G401 (cell line): Measurements from ENCODE around the gene ZNF474. TPM values are rescaled to one million over a fixed set of nuclear protein-coding genes. Genes with fewer than 3 reads are reported as not detected.

Experiments used
- DNase-seq: peaks from one replicate; pipeline ENCODE4 v3.0.0-alpha.2; 2015; ENCODE audit warnings: low spot score
- in situ Hi-C: cut with HindIII; loops from 2 replicates; pipeline ENCODE4 v1.10.0; 2016; ENCODE audit warnings: low sequenced_read_pairs, mixed read lengths
- total RNA-seq: library from RNA; depleted of rRNA; stranded (reverse); fragments of >200 nt; shearing (Covaris generic); gene quantifications from 2 replicates; pipeline ENCODE4 v1.2.3, GENCODE V29; 2014

Gene ZNF474
- total RNA-seq, 1 experiment from 2014 or later: 0.71 TPM

DNA sequence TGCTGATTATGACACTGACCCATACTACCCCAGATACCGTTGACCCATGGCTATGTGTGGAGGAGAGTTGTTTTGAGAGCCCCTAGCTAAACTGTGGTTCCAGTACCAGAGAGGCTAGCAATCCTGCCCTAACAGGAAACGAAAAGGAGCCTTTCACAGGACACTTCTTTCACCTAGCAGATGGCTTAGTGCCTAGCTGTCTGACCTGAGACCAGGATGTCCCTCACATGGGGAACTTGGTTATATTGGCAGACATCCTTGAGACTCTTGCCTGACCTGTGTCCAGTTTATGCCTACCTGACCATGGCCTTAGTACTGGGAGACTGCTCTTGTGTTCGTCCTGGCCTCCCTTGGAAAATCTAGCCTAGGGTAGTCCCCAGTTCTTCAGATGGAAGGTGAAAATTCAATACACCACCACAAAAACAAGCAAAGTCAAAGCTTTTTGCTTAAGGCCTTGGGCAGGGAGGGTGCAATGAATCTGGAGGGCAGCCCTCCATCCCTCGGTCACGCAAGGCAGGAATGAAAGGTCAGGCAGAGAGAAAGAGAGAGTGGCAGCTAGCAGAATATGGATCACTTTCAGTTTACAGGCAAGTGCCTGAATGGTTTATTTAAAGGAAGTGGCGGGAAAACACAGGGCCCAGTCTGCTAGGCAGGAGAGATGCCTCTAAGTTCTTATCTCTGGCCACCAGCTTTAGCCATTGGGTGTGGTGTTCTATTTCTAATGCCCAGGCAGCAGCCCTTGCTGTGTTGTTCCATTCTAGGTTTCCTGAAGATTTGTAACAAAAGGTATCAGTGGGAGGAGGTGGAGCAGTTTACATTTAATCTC, 16.4 kb upstream of the ZNF474 start:
- no peak for DNase-seq

DNA sequence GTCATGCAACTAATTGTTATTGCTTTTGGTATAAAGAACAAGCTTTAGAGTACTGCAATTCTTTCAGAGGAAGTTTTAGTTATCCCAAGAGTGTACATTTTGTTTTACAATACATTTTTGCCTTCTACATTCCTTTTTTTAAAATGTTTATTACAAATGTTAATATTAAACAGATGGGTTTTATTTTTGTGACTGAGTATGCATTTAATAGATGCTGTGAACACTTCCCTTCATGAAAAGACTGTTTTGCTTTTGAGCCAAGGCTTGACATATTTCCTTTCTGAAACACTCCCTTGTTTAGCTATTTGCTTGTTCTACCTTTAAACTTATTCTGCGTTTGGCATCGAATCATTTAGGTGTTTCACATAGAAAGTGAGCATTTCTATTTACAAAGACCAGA, 14.8 kb upstream of the ZNF474 start:
- in situ Hi-C loops: no loop called here
- DNase-seq: no peak

More for the DNA sequence above, 16.4 kb upstream of the ZNF474 start:
- in situ Hi-C loops: no loop called here

- in situ Hi-C loops: no loop called here
- DNase-seq: no peak
Observed at GRCh38 chr5:122118356-122118948, 10.9 kb upstream of the ZNF474 start.

GRCh38 chr5:122119205-122119604, 10.1 kb upstream of the ZNF474 start:
- DNase-seq: no peak
- in situ Hi-C loops: no loop called here

- in situ Hi-C loops: no loop called here
- no peak for DNase-seq
Observed at GRCh38 chr5:122120493-122120892, 8.9 kb upstream of the ZNF474 start.

GRCh38 chr5:122120957-122121356, 8.4 kb upstream of the ZNF474 start:
- in situ Hi-C loops: no loop called here
- no peak for DNase-seq

DNA sequence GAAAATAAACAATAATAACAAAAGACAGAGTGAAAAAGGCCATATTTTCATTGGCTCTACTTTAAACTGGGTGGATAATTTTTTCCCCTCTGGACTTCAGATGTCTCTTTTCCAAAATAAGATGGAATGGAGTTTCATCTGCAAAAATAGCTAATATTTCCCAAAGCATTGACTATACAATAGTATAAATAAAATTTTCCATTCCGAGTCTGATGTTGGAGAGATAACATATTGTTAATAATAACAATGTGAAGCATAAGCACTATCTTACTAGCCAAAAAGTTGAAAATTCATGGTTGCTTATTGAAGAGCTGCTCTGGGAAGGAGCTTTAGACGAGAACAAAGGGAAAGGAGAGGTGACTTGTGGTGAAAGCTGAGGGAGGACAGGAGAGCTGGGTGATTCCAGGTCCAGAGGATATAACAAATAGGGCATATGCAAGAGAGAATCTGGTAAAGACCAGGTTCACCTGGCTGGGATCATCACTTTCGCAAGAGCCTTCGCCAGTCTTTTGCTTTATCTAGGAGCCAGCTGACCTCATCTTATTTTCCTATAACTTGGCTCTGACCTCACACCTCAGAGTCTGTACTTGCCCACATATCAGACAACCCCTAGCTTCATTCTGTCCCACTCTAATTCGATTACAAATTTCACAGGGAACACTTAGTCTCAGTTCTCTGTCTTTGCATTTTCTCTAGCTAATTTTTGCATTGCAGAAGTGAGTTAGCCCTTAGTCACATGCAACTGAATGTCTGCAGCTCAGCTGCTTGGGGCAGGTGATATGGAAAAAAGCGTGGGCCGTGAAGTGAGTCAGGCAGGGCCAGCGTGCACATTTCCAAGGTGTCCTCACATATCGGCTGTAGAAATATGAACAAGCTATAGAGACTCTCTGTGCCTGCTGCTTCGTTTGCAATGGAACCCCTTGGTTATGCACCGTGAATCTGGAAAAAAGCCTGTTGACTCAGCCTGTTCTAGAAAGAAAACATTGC, 7.6 kb upstream of the ZNF474 start:
- in situ Hi-C loops: no loop called here
- DNase-seq: no peak

- no peak for DNase-seq
- in situ Hi-C loops: no loop called here
Observed at GRCh38 chr5:122124766-122125165, 4.6 kb upstream of the ZNF474 start.

DNA sequence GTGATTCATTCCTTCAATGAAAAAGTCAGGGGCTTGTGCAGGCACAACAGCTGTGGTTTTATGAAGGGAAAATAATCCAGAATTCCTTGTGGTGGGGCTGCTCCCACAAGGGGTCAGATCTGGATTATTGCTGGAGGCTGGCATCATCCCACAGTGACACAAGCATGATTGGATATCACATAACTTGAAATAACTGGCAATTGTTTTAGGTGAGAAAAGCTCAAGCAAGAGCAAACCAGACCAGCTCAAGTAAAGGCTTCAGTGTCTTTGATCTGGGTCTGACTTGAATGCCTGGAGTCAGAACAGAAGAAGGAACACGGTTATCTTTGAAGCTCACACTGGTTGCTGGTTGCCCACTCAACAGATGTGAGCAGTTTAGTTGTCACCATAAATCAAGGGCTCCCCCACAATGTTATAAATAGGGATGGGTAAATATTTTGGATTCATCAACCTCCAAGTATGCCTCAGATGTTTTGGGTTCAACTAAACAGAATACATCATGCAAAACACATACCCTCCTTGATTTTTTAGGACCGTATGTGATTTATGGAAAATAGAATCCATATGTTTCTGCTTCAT, 3.1 kb upstream of the ZNF474 start:
- in situ Hi-C loops: no loop called here
- DNase-seq: no peak

- in situ Hi-C loops: no loop called here
Observed at GRCh38 chr5:122126756-122127321, 2.5 kb upstream of the ZNF474 start.

DNA sequence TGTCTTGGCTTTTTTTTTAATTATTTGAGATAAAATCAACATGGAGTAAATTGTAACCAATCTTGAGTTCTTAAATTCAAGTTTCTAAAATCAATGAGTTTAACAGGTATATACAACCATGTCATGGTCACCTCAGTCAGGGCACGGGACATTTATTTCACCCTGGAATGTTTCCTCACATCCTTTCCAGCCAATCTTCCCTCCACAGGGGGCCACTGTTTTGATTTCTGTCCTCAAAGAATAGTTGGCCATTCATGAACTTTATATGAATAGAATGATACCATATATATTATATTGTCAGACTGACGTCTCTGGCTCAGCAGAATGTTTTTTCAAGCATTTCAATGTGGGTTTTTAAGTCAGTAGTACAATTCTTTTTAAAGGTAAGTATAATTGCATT, 806 bp downstream of the ZNF474 start:
- in situ Hi-C loops: no loop called here
- no peak for DNase-seq

More at GRCh38 chr5:122126756-122127321, 2.5 kb upstream of the ZNF474 start:
- no peak for DNase-seq

DNA sequence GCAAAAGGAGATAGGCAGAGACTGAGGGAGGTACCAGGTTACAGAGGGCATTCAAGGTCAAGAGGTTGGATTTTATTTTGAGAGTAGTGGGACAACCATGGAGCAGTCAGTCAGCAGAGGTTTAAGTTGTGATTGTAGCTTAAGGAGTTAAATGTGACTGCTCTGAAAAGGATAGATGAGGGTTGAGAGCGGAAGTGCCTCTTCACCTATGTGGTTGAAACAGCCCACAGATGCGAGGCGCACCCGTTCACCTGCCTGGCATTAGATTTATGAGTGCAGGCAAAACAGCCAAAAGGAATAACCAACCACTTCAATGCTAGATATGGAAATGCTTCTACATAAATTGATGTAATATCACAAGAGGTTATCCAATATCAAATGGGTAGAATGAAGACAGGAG, 8.4 kb downstream of the ZNF474 start:
- in situ Hi-C loops: no loop called here
- DNase-seq: no peak

- in situ Hi-C loops: no loop called here
- DNase-seq: no peak
Observed at GRCh38 chr5:122138356-122138755, 9.0 kb downstream of the ZNF474 start.

GRCh38 chr5:122140900-122141299, 11.6 kb downstream of the ZNF474 start:
- no peak for DNase-seq
- in situ Hi-C loops: no loop called here

DNA sequence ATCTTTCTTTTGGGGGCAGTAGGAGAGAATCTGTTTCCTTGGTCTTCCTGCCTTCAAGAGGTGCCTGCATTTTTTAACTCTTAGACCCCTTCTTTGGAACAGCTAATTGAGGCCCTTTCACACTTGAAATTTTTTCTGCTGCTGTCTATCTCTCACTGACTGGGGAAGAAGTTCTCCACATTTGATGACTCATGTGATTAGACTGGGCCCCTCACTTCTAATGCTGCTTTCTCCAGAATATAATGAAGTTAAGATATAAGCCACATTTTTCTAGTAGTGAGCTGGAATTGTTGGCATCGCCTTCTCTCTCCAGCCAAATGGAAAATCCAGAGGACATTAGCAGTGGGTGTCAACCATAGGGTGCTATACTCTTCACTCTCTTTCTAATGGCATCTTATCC, 12.4 kb downstream of the ZNF474 start:
- no peak for DNase-seq
- in situ Hi-C loops: no loop called here

DNA sequence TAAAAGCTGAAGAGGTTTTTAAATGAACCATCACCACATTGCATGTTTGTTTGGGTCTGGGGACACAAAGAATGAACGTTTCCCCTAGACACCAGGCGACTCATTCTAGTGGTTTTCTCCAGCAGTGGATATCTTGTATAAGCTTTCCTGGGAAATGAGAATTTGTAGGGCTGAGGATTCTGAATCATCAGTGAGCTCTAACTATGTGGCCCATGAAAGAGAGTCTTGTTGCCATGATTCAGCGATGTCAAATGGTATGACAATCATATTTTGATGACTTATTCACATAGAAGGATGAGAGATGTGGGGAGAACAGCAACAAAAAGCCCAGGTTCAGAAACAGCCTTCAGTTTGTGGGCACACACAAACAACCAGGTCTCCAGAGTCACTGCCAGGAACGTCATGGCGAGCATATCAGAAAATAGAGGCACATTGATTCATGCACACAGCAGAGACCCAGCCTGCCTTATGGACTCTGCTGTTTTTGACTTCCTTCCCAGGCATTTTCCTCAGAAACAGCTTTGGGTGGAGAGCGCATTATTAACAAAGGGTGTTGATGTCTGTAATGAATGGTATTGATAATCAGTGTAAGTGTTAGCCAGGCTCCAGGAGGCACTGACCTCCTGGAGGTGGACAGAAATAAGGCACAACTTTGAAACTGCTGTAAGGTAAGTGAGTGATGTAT, 13.3 kb downstream of the ZNF474 start:
- in situ Hi-C loops: no loop called here
- DNase-seq: no peak

- in situ Hi-C loops: no loop called here
- no peak for DNase-seq
Observed at GRCh38 chr5:122144236-122144635, 14.9 kb downstream of the ZNF474 start.

DNA sequence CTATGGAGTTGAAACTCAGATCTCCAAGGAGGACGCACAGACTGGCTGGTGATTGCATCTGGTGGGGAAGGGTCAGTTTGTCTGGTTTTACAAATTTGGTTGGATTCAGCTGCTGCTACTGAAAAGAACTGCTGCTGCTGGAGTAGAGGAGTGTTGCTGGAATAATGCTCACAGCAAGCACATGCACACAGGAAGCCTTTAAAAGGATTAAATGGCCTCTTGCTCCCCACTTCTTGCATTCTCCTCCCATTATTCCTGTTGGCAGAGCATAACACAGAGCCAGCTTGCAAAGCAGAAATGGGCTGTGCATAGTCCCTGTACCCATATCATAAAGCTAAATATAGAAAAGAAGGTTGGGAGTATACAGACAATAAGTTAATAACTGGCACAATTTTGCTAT, 16.6 kb downstream of the ZNF474 start:
- in situ Hi-C loops: no loop called here
- no peak for DNase-seq
